Activated CD8-positive, alpha-beta memory T cell treated with anti-CD3 and anti-CD28 coated beads, Interleukin-2, amount 50 U/mL, for 24 hours (primary cell): ENCODE results near the gene ACYP1.

Experiments used
- DNase-seq: peaks from one replicate; pipeline ENCODE4 v3.0.0-alpha.2; 2020; ENCODE audit errors: extremely low read depth

ACYP1 gene

DNA sequence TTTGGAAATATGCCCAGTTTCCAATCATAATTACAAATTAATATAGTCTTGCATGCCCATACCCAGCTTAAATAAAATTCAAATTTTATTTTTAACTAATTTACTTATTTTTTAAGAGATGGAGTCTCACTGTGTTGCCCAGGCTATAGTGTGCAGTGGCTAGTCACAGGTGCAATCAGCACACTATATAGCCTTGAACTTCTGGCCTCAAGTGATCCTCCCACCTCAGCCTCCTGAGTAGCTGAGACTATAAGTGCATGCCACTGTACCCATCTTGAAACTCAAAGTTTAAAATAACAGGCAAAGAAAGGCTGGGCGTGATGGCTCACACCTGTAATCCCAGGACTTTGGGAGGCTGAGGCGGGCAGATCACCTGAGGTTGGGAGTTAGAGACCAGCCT lies 22.9 kb downstream of the ACYP1 start:
- DNase-seq, result no peak

DNA sequence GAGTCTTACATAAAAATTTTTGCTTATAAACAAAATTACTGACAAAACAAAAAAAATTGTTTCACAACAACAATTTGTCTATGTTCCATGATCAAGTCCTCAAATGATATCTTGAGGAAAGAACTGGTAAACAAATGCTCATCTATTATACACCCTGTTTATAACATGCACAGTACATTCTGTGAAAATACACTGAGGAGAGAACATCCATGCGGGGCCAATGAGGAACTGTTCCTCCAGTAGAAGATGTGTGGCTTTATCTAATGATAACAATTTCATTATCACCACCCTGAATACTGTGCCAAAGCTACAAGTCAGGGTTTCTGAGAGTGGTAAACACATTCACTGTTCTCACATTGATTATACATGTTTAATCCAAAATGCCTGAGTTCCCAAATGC lies 23.3 kb downstream of the ACYP1 start:
- no peak for DNase-seq

DNA sequence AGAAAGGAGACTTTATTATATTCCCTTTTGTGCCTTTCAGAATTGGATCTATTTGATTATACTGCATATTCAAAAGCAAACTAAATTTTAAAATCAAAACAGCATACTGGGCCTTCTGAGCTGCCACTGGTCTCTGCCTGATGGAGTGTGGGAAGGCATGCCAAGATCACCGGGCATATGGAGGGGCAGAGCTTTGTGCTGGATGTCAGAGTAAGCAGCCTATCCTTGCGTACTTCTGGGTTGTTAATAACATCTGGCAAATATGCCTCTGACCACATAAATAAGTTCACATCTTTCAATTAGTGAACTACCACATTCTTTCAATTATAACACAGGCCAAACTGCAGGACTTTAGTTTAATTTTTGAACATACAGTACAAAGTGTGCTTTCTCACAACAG lies 30.9 kb downstream of the ACYP1 start:
- no peak for DNase-seq

DNA sequence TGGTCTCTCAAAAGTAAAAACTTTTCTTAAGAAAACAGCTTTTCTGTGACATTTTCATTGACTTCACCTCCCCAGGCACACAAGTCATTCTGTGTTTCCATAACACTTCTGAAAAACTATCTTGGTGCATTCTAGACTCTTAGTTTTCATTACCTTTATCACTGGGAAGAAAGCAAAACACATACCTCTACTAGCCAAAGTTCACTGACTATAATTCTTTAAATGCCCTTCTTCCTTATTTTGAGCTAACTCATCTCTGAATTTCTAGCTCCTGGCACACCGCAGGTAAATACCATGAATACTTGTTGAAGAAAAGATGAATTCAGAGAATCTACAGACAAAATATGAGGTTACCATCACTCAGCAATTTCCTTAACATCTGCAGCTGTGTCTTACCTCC lies 33.7 kb downstream of the ACYP1 start:
- DNase-seq, result no peak

DNA sequence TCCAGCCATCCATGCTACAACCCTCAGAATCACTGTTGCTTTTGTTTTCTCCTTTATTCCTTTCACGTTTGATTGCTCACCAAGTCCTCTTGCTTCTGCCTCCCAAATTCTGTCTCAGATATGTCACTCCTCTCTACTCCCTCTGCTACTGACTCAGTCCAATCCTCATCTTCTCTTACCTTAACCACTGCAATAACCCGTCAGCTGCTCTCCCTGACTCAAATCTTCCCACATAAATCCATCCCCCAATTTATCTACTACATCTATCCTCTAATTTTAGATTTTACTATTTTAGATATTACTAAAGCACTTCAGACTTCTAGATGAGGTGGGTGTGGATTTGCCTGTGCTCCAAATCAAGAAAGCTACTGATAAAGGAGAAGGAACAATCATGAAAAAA lies 37.9 kb downstream of the ACYP1 start:
- DNase-seq, result no peak

DNA sequence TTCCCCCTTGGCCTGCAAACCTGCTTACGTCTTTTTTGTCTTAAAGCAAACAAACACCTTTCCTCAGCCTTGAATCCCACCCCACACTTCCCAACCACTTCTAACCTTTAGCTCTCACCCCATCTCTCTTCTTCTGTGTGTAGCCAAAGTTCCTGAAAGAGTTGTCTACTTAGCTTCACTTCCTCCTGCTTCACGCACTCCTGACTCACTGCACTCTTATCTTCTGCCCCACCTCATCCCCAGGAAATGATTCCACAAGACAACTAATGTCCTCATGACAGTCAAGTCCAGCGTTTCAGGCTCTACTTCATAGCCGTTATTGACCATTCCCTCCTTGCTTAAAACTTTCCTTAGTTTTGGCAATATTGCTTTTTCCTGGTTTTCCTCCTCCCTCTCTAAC lies 38.7 kb downstream of the ACYP1 start:
- no peak for DNase-seq

DNA sequence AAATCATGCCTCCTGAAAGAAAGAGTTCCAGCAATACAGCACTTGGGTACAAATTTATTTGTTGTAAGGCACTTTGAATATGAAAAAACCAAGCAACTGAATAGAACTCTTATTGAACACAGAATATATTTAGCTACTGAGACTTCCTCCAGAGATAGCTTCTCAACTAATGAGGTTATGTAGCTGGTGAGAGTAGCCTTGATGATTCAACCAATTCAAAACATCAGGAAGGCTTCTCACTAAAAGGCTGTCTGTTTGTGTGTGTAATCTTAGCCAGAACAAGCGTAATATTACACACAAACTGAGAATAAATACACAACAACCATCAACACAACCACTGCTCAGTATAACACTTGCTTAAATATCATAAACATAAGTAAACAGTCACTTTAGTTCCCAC lies 40.7 kb downstream of the ACYP1 start:
- DNase-seq, result no peak

DNA sequence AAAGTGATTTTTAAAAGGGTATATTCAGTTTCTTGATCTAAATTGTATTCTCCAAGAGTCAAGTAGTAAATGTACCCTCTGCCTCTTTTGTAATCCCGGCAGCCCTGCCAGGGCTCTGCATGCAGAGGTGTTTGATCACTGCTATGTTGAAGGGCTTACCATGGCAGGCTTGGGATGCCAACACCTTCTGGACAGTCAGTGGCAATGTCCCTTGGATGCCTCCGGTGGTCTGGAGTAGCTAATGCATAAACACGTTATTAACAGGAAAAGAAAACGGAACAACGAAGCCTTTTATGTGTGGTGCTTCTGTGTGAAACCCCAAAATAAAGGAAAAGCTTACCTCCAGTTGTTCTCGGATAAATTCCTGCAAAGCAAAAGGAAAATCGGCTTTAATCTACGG lies 41.2 kb downstream of the ACYP1 start:
- no peak for DNase-seq

DNA sequence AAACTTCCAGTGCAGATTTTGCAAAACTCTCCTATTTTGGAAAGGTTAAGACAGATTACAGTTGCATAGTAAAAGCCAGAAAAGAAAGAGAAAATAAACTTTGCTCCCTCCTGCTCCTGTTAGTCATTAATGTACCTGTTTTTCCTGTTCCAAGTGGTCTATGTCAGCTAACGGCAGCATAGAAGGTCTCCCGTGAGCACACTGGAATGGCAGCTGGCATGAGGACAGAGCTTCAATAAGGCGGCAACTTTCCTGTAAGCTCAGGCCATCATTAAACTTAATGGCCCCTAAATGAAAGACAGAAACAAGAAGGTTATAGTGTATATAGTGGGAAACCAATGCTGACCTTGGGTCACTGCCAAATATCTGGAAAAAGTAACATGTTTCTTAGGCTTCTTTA lies 45.1 kb downstream of the ACYP1 start:
- no peak for DNase-seq

DNA sequence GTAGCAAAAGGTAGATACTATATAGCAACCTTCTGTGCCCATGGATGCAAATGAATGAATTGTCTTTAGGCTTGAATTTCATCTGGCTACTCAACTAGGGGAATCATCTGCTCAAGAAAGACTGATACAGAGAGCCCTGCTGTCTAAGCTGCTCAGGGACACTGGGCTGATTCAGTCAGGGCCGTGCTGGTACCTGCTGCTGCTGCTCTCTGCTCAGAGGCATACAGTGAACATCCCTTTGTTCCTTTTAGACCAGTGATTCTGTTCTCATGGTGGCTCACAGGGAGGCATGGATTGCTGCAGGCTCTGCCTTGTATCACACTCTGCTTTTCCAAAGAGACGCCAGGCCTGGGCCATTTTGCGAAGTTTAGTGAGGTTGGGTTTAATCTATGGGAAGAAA lies 47.0 kb downstream of the ACYP1 start:
- no peak for DNase-seq

DNA sequence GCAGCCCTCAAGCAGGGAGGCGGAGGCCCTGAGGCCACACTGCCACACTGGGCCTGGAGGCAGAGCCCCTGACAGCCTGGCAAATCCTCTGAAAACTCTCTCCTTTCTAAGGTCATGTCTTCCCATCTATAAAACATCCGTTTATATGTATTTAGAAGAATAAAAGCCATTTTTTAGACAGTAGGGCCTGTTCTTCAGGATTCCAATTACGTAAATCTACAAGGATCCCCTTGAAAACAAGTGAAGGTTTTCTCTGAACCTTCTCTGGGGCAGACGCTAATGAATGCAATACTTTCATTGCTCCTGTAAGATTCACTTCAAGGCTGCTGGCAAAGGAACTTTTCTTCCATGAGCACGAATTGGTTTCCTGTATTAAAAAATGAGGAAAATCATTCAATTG lies 48.3 kb downstream of the ACYP1 start:
- DNase-seq, result no peak

DNA sequence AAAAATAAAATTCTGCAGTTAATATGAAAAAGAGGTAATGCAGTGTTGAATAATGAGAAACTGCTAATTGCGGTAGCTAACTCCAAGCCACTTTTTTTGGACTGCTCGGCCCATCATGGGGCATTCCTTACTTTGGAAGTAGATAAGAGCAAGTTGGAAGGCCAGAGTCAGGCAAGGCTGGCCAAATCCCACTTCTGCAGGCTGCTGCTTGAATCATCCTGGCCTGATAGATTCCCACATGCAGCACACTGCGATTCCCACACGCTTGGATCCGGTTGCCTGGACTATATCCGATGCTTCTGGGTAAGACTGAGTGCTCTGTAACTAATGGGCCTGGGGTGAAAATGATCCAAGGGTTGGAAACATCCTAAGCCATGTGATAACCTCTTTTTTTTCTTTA lies 50.5 kb downstream of the ACYP1 start:
- DNase-seq, result no peak

DNA sequence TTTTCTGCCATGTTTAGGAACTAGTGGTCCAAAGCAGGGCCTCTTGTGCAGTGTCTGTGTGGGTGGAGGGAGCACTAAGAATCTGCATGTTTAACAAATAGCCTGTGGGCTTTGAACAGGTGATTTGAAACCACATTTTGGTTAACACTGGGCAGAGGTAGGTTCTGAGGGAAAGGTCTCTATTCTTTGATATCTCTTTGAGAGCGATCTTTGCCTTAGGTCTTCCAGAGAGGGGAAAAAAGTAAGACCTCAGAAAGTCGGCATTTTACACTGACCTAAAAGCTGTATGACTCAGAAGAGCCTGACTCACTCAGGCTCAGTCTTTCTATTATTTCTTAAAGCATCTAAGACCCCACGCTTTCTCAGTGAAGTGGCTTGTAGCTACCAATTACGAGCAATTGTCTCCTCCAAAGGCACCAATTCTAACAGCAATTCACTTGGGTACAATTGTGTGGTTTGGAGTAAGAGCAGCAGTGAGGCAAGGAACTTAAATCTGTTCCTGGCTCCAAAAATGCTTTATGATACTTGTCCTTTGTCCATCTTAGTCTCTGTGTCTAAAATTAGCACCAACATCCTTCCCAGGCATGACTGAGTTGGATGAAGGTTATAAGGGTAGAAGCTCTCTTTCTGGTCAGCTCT lies 52.3 kb downstream of the ACYP1 start:
- no peak for DNase-seq

DNA sequence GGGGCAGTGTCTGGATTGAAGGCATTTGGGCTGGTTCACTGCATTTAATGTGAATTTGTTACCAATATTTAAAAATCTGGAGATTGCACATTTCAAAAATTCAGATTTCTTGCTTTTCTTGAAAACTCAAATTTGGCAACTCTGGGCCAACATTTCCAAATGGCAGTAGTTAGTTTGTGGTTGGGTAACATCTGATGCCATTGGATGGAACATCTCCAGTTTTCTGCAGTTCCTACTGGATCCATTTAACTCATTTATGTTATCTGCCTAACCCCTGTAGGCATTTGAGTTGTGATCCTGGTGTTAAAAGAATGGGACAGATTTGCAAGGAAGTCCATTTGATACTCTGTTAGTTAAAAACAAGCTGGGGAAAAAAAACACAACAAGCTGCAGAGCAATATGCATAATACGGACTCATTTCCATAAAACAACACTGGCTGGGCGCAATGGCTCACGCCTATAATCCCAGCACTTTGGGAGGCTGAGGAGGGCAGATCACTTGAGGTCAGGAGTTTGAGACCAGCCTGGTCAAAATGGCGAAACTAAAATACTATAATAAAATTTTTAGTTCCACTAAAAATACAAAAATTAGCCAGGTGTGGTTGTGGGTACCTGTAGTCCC lies 53.2 kb downstream of the ACYP1 start:
- DNase-seq, result no peak

DNA sequence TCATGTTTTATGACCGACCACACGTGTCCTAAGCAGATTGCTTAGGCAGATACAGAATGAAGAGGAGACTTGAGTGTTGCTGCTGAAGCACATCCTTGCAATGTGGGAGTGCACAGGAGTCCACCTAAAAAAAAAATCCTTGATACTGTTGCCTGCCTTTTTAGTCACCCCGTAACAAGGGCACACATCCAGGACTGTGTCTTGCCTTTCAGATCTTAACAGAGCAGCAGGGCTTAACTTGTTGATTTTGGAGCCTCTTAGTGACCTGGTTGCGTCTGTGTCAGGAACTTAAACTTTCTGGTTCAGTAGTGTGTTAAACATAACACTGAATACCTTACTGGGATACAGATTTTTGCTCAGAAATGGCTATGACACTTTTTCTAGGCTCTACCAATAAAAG lies 54.6 kb downstream of the ACYP1 start:
- no peak for DNase-seq

DNA sequence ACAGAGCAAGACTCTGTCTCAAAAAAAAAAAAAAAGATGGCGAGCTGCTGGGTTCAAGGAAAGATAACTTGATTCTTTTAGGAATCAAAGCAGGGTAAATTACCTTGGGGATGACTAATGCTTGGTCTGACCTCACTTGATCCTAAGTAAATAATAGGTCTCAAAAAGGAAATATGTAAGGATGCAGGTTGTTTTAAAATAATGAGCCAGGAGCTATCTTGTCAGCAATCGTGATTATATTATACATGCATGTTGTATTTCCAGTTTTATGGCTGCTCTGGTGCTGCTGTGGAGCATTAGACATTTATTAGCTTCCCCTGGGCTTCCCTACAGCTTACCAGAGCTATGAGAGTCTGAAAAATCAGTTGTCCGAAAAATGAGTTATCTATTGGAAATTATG lies 58.5 kb downstream of the ACYP1 start:
- DNase-seq, result no peak

DNA sequence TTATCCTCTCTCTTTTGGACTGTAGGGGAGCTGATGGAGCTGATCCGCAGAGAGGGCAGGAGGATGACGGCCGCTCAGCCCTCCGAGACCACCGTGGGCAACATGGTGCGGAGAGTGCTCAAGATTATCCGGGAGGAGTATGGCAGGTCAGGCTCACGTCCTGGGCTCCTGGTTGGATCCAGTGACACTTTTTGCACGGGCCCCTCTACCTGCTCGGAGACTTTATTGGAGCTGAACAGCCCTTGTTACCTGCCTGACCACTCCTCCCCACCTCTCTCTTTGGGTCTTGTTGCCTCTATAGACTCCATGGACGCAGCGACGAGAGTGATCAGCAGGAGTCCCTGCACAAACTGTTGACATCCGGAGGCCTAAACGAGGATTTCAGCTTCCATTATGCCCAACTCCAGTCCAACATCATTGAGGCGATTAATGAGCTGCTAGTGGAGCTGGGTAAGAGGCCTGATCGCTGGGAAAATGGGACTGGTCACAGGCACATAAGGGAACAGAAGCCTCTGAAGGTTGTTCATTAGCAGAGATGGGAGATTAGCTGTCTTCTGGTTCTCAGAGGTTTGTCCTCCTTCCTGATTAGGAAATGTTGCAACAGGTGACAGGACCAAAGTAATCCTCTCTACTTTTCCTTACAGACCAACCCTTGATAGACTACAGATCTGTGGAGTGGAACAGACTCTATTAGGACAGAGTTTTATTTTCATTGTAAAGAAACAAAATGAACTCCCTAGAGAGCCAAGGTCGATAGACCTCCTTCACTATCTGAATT lies 60.4 kb downstream of the ACYP1 start:
- DNase-seq, result no peak
